Activated CD4-positive, alpha-beta T cell treated with anti-CD3 and anti-CD28 coated beads, Interleukin-2, amount 10 ng/mL, durations not matched to agents 7 days and 5 days (primary cell): ENCODE measurements around the gene CD244. TPM values are rescaled to one million over a fixed set of nuclear protein-coding genes. Genes with fewer than 3 reads are reported as not detected.

Source experiments
- CTCF ChIA-PET: fragments of 350-600 bp; sonication (Branson Sonifier 250); formaldehyde crosslinking; loops from one replicate; lab custom pipeline; 2021; ENCODE audit warnings: antibody characterized with exemption; lab: Charles Lee
- POLR2A ChIA-PET: fragments of 350-600 bp; sonication (Branson Sonifier 250); formaldehyde crosslinking; loops from one replicate; lab custom pipeline; 2021; ENCODE audit warnings: antibody characterized with exemption; lab: Charles Lee
- DNase-seq: peaks from one replicate; pipeline ENCODE4 v3.0.0-alpha.2; 2020
- H3K27ac Mint-ChIP-seq: one replicate; pipeline ENCODE4 v1.8.0; 2021; ENCODE audit warnings: mild to moderate bottlenecking, moderate library complexity, mixed read lengths
- H3K27me3 Mint-ChIP-seq: one replicate; pipeline ENCODE4 v1.8.0; 2021; ENCODE audit warnings: mixed read lengths
- H3K36me3 Mint-ChIP-seq: one replicate; pipeline ENCODE4 v1.8.0; 2021; ENCODE audit warnings: low read depth, mixed read lengths
- H3K4me1 Mint-ChIP-seq: one replicate; pipeline ENCODE4 v1.8.0; 2021; ENCODE audit warnings: mixed read lengths
- H3K4me3 Mint-ChIP-seq: one replicate; pipeline ENCODE4 v1.8.0; 2021; ENCODE audit warnings: mild to moderate bottlenecking, moderate library complexity, mixed read lengths
- H3K9me3 Mint-ChIP-seq: one replicate; pipeline ENCODE4 v1.8.0; 2021; ENCODE audit warnings: mixed read lengths
- total RNA-seq, 2 experiments: library from RNA; stranded (reverse); gene quantifications; one replicate each; pipeline ENCODE4 v1.2.3, GENCODE V29; 2021

CD244 gene
- total RNA-seq, 2 experiments from 2014 or later = 1.8 to 2.1 TPM

DNA sequence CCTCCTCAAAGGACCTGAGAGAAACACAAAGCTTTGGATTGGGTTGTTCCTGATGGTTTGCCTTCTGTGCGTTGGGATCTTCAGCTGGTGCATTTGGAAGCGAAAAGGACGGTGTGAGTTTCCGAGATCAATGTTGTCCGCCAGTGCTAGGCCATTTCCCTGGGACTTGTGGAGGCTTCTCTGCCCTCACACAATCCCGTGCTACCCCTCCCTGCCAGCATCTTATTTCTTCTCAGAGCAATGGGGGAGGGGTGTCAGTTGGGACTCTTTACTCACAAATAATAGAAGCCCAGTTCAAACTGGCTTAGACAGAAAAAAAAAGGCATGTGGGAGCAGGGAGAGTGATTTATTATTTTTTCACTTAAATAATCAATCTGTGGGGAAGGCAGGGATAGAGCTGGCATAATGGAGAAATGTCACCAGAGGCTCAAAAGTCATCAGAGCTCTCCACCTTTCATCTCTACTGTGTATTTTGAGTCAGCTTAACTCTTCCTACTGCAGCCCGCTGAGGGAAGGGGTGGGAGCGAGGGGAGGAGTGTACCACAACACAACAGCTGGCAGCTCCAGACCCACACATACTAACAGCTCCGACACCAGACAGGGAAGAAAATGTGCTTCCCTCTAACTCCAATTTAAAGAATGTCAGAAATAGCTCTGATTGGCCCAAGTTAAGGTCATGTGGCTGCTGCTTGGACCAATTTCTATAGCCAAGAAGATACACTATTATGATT is 44.3 kb downstream of the CD244 start:
- ChIA-PET CTCF (interaction anchor here (0.7 to 1.4 kb wide), 10 partner anchors 12 to 137 kb away, joined by 3 to 6 read pairs (median 4); no protein-coding TSS in a partner anchor), POLR2A (interaction anchor here (0.8 kb wide), 1 partner anchor 192 kb away, joined by 4 read pairs; no protein-coding TSS in a partner anchor)
- Mint-ChIP-seq H3K4me1 (peaks cover 3% of the 10 kb centered on the region), H3K36me3 (peaks cover 49% of the 10 kb centered on the region), H3K9me3 (no peaks in the 10 kb centered on the region), H3K4me3 (no peak overlapping the region), H3K27me3 (no peaks in the 10 kb centered on the region), H3K27ac (peak overlapping the region; percentile 68)
- DNase-seq = no peak

DNA sequence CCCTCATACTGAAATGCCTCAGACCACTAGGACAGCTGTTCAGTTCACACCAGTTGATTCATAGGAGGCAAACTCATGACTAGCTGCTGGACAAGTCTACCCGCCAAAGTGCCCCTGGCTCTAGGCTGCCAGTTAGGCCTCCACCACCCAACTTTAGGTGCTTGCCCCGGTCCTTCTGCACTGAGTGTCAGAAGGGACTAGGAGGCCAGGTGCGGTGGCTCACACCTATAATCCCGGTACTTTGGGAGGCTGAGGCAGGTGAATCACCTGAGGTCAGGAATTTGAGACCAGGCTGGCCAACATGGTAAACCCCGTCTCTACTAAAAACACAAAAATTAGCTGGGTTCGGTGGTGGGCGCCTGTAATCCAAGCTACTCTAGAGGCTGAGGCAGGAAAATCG is 47.8 kb downstream of the CD244 start:
- CTCF ChIA-PET = interaction anchor here (1.5 kb wide), 1 partner anchor 47 kb away, joined by 4 read pairs; no protein-coding TSS in a partner anchor
- no peak overlapping the region for H3K27ac Mint-ChIP-seq
- H3K9me3 Mint-ChIP-seq = no peaks in the 10 kb centered on the region
- DNase-seq = no peak
- peaks cover 68% of the 10 kb centered on the region for H3K36me3 Mint-ChIP-seq
- no peak overlapping the region for H3K4me3 Mint-ChIP-seq
- peaks cover 10% of the 10 kb centered on the region for H3K4me1 Mint-ChIP-seq
- POLR2A ChIA-PET = no interaction called here
- H3K27me3 Mint-ChIP-seq = no peaks in the 10 kb centered on the region

DNA sequence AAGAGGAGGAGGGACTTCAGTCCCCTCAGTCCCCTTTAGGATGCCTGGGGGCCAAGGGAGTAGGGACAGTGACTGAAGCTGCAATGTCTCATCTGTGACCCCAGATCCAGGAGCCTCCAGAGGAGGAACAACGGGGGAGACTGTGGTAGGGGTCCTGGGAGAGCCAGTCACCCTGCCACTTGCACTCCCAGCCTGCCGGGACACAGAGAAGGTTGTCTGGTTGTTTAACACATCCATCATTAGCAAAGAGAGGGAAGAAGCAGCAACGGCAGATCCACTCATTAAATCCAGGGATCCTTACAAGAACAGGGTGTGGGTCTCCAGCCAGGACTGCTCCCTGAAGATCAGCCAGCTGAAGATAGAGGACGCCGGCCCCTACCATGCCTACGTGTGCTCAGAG is 48.4 kb downstream of the CD244 start:
- Mint-ChIP-seq H3K4me1 (peaks cover 10% of the 10 kb centered on the region), H3K27ac (no peak overlapping the region), H3K9me3 (no peaks in the 10 kb centered on the region), H3K36me3 (peaks cover 70% of the 10 kb centered on the region), H3K27me3 (no peaks in the 10 kb centered on the region), H3K4me3 (no peak overlapping the region)
- ChIA-PET POLR2A (no interaction called here), CTCF (interaction anchor here (1.6 kb wide), 1 partner anchor 18 kb away, joined by 3 read pairs; no protein-coding TSS in a partner anchor)
- no peak for DNase-seq

DNA sequence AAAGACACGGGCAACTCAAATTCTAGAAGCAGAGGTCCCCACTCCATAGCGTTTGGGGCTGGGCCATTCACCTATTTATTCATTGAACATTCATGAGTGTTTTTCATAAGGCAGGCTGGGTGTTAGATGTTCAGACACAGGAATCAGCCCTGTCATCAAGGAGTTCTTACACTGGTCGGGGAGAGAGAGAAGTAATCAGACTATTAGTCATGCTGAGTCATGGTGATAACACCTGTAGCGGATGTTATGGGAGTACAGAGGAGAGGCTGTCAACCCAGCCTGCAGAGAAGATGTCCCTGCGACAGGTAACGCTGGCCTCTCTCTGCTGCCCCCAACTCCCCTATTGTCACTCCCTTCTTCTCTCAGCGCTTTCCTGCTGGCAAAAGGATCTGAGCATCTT is 49.5 kb downstream of the CD244 start:
- POLR2A ChIA-PET = no interaction called here

DNA sequence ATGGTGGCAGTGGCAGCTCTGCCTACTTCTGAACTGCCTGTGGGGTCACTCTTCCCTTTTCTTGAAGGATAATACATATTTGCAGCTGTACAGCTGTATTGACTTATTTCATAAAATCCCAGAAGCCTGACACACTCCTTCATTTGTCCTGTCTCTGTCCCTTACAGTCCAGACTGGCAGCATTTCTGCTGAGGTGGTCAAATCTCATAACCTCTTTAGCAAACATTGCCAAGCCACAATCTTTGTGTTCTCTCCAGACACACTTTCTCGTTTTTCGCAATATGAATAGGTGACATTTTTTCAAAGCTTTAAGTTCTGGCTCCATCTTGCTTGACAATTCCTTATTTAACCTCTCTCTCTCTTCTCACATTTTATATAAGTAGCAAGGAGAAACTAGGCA is 51.5 kb downstream of the CD244 start:
- CTCF ChIA-PET = interaction anchor here (0.9 to 1.4 kb wide), 4 partner anchors 9 to 140 kb away, joined by 3 to 4 read pairs (median 3); no protein-coding TSS in a partner anchor
- H3K4me1 Mint-ChIP-seq = peaks cover 15% of the 10 kb centered on the region
- no peak for DNase-seq
- no peak overlapping the region for H3K4me3 Mint-ChIP-seq
- H3K9me3 Mint-ChIP-seq = peaks cover 12% of the 10 kb centered on the region
- no peak overlapping the region for H3K27ac Mint-ChIP-seq
- POLR2A ChIA-PET = no interaction called here
- H3K36me3 Mint-ChIP-seq = peaks cover 78% of the 10 kb centered on the region
- H3K27me3 Mint-ChIP-seq = no peaks in the 10 kb centered on the region

More for the DNA sequence above, 49.5 kb downstream of the CD244 start:
- no peak for DNase-seq
- H3K4me1 Mint-ChIP-seq = peaks cover 10% of the 10 kb centered on the region
- H3K27me3 Mint-ChIP-seq = no peaks in the 10 kb centered on the region
- peaks cover 65% of the 10 kb centered on the region for H3K36me3 Mint-ChIP-seq
- CTCF ChIA-PET = interaction anchor here (0.5 to 1.6 kb wide), 2 partner anchors 17 to 114 kb away, joined by 3 read pairs; no protein-coding TSS in a partner anchor
- H3K9me3 Mint-ChIP-seq = no peaks in the 10 kb centered on the region
- no peak overlapping the region for H3K4me3 Mint-ChIP-seq
- no peak overlapping the region for H3K27ac Mint-ChIP-seq

DNA sequence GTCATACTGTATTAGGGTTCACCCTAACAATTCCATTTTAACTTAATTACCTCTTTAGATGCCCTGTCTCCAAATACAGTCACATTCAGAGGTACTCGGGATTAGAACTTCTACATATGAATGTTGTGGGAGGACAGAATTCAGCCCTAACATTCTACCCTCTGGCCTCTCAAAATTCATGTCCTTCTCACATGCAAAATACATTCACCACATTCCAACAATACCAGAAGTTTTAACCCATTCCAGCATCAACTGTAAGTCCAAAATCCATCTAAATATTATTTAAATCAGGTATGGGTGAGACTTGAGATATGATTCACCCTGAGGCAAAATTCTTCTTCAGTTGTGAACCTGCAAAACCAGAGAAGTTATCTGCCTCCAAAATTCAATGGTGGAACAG is 52.2 kb downstream of the CD244 start:
- peaks cover 17% of the 10 kb centered on the region for H3K4me1 Mint-ChIP-seq
- peaks cover 79% of the 10 kb centered on the region for H3K36me3 Mint-ChIP-seq

DNA sequence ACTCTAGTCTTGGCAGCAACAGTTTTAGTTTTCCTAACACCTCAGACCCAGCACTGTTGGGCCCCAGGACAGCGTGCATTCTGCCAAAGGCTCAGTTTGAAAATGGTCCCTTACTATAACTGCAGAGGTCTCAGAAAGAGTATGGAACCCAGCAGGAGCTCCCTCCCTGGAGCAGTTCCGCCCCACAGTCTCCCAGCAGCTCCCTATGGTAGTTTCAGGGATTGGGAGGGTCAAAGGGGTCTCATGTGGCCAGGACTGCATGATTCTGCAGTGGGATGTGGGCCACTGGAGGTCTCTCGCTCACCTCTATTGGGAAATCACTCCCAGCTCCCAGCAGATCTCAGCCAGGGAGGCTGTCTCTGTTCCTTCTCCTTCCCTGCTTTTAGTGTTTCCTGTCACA is 54.4 kb downstream of the CD244 start:
- H3K4me3 Mint-ChIP-seq = no peak overlapping the region
- H3K4me1 Mint-ChIP-seq = peaks cover 26% of the 10 kb centered on the region
- POLR2A ChIA-PET = no interaction called here
- no peak overlapping the region for H3K27ac Mint-ChIP-seq
- CTCF ChIA-PET = interaction anchor here (1.0 to 1.4 kb wide), 4 partner anchors 13 to 127 kb away, joined by 3 to 4 read pairs (median 4); no protein-coding TSS in a partner anchor
- no peaks in the 10 kb centered on the region for H3K27me3 Mint-ChIP-seq
- peaks cover 83% of the 10 kb centered on the region for H3K36me3 Mint-ChIP-seq
- H3K9me3 Mint-ChIP-seq = peaks cover 30% of the 10 kb centered on the region
- no peak for DNase-seq

More for the DNA sequence above, 52.2 kb downstream of the CD244 start:
- Mint-ChIP-seq H3K27ac (no peak overlapping the region), H3K4me3 (no peak overlapping the region), H3K9me3 (peaks cover 17% of the 10 kb centered on the region), H3K27me3 (no peaks in the 10 kb centered on the region)
- DNase-seq = no peak
- CTCF ChIA-PET = no interaction called here
- POLR2A ChIA-PET = no interaction called here

DNA sequence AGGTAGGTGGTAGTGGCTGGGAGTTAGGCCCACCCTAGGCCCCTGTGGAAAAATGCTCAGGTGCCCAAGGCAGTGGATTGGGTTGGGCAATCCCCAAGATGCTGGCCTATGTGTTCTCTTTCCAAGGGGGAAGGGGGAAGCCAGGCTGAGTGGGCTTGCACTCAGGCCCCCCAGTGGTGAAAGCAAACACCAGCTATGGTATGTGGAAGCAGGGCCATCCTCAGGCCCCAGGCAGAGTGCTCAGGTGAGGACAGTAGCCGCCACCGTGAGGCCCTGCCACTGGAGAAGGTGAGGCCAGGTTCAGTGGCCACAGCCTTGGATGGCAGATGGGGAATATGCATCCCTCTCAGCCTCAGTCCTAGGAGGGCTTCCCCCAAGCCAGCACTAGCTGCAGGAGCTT is 54.9 kb downstream of the CD244 start:
- ChIA-PET POLR2A (no interaction called here), CTCF (interaction anchor here (1.0 to 1.6 kb wide), 4 partner anchors 10 to 126 kb away, joined by 3 to 8 read pairs (median 4); no protein-coding TSS in a partner anchor)
- no peaks in the 10 kb centered on the region for H3K27me3 Mint-ChIP-seq
- H3K36me3 Mint-ChIP-seq = peaks cover 82% of the 10 kb centered on the region
- H3K9me3 Mint-ChIP-seq = peaks cover 30% of the 10 kb centered on the region
- H3K4me1 Mint-ChIP-seq = peaks cover 23% of the 10 kb centered on the region
- DNase-seq = no peak
- H3K4me3 Mint-ChIP-seq = no peak overlapping the region
- H3K27ac Mint-ChIP-seq = no peak overlapping the region

DNA sequence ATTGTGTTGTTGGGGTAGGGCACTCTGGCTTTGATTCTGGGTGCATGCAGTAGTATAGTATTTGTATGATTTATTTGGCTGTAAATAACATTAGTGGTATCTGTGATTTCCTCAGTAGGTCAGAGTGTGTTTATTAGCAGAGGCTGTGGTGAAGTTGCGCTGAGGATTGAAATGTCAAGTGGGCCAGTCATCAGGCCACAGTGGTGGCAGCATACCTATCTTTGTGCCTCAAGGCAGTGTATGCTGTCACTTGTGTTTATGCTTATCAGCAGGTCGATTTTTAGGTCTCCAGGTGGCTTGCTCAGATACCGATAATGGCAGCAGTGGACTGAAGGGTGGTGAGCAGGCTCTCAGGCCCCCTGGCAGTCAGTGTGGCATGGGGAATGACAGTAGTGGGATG is 55.4 kb downstream of the CD244 start:
- no peak for DNase-seq
- no peak overlapping the region for H3K27ac Mint-ChIP-seq
- ChIA-PET CTCF (interaction anchor here (1.6 to 2.1 kb wide), 3 partner anchors 9 to 25 kb away, joined by 3 to 8 read pairs (median 6); partner anchors contain the start of gene LY9), POLR2A (no interaction called here)
- no peak overlapping the region for H3K4me3 Mint-ChIP-seq
- peaks cover 83% of the 10 kb centered on the region for H3K36me3 Mint-ChIP-seq
- no peaks in the 10 kb centered on the region for H3K27me3 Mint-ChIP-seq
- peaks cover 23% of the 10 kb centered on the region for H3K4me1 Mint-ChIP-seq
- peaks cover 32% of the 10 kb centered on the region for H3K9me3 Mint-ChIP-seq

DNA sequence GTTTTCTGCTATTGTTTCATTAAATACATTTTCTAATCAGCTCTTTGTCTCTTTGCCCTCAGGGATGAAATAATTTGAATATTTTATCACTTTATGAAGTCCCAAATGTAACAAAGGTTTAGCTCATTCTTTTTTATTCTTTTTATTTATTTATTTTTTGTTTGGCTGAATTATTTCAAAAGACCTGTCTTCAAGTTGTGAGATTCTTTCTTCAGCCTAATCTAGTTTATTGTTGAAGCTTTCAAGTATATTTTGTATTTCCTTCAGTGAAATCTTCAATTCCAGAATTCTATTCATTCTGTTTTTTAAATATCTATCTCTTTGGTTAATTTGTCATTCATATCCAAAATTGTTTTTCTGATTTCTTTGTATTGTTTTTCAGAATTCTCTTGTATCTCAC is 55.9 kb downstream of the CD244 start:
- Mint-ChIP-seq H3K4me1 (peaks cover 23% of the 10 kb centered on the region), H3K27ac (no peak overlapping the region), H3K9me3 (peaks cover 32% of the 10 kb centered on the region), H3K4me3 (no peak overlapping the region), H3K36me3 (peaks cover 78% of the 10 kb centered on the region), H3K27me3 (no peaks in the 10 kb centered on the region)
- POLR2A ChIA-PET = no interaction called here
- no peak for DNase-seq
- CTCF ChIA-PET = interaction anchor here (1.6 to 2.1 kb wide), 3 partner anchors 9 to 25 kb away, joined by 3 to 8 read pairs (median 6); partner anchors contain the start of gene LY9

DNA sequence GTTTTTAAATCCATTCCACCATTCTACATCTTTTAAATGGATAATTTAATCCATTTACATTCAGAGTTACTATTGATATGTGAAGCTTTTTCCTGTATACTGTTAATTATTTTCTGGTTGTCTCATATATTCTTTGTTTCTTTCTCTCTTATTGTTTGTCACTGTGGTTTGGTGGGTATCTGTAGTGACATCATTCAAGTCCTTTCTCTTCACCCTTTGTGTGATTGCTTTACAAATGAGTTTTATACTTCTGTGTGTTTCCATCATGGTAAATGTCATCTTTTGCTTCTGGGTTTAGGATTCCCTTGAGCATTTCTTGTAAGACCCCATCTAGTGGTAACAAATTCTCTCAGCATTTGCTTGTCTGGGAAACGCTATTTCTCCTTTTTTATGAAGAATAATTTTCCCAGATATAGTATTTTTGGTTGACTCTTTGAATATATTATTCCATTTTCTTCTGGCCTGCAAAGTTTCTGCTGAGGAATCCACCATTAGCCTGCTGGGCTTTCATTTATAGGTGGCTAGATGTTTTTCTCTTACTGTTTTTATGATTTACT is 56.5 kb downstream of the CD244 start:
- DNase-seq = no peak
- CTCF ChIA-PET = interaction anchor here (0.6 to 2.1 kb wide), 4 partner anchors 8 to 440 kb away, joined by 3 to 8 read pairs (median 5); partner anchors contain the start of gene LY9
- POLR2A ChIA-PET = no interaction called here
- Mint-ChIP-seq H3K27ac (no peak overlapping the region), H3K4me1 (peaks cover 29% of the 10 kb centered on the region), H3K36me3 (peaks cover 78% of the 10 kb centered on the region), H3K27me3 (no peaks in the 10 kb centered on the region), H3K4me3 (no peak overlapping the region), H3K9me3 (peaks cover 32% of the 10 kb centered on the region)

DNA sequence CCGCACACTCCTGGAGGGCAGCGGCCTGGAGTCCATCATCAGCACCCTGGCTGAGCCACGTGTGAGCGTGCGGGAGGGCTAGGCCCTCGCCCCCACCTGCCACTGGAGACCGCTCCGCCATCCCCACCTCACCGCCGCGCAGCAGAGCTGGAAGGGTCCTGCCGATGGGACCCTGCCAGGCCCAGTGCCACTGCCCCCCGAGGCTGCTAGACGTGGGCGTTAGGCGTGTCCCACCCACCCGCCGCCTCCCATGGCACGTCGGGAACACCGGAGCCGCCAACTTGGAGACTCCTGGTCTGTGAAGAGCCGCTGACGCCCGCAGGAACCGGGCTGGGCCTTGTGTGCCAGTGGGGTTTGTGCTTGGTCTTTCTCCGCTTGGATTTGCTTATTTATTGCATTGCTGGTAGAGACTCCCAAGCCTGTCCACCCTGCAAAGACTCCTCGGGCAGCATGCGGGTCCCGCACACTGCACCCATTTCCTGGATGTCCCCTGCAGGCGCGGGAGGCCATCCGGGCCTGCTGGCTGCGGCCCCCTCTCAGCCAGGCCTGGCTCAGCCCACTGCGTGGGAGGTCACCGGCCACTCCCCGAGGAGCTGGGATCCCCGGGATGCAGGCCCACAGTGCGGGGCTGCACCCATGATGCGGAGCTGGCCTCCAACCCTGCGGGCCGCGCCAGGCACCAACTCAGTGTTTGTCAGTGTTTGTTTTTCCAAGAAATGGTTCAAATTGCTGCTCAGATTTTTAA is 60.7 kb downstream of the CD244 start:
- CTCF ChIA-PET = interaction anchor here (0.8 to 1.2 kb wide), 2 partner anchors 9 to 45 kb away, joined by 3 to 4 read pairs; no protein-coding TSS in a partner anchor
- peaks cover 68% of the 10 kb centered on the region for H3K4me1 Mint-ChIP-seq
- POLR2A ChIA-PET = no interaction called here
- H3K27ac Mint-ChIP-seq = no peak overlapping the region
- peaks cover 23% of the 10 kb centered on the region for H3K9me3 Mint-ChIP-seq
- peaks cover 79% of the 10 kb centered on the region for H3K36me3 Mint-ChIP-seq
- DNase-seq = no peak
- no peaks in the 10 kb centered on the region for H3K27me3 Mint-ChIP-seq
- no peak overlapping the region for H3K4me3 Mint-ChIP-seq
